ENCODE results near the gene FNBP1L.

DNA sequence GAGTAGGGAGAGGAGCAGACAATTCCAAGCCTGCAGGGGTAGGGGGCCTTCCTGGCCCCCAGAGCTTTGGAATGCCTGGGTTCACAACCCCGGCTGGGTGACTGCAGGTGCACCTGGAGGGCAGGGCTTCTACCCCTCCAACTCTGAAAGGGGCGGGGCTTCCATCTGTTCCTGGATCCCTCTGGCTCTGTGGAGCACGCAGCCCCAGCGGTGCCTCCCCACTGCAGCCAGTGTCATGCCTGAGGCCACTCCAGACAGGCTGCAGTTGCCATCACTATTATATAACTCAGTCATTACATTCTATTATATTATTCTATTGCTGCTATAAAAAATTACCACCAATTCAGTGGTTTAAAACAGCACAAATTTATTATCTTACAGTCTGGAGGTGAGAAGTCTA lies 12.5 kb upstream of the FNBP1L start:
- TF ChIP-seq, protein P1, sequence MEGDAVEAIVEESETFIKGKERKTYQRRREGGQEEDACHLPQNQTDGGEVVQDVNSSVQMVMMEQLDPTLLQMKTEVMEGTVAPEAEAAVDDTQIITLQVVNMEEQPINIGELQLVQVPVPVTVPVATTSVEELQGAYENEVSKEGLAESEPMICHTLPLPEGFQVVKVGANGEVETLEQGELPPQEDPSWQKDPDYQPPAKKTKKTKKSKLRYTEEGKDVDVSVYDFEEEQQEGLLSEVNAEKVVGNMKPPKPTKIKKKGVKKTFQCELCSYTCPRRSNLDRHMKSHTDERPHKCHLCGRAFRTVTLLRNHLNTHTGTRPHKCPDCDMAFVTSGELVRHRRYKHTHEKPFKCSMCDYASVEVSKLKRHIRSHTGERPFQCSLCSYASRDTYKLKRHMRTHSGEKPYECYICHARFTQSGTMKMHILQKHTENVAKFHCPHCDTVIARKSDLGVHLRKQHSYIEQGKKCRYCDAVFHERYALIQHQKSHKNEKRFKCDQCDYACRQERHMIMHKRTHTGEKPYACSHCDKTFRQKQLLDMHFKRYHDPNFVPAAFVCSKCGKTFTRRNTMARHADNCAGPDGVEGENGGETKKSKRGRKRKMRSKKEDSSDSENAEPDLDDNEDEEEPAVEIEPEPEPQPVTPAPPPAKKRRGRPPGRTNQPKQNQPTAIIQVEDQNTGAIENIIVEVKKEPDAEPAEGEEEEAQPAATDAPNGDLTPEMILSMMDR (IDR thresholded peaks at IDR 0.05): no peak
- no peak for TF ChIP-seq EP300 (IDR thresholded peaks at IDR 0.05)
